GM12873 (cell line): Measurements from ENCODE around the gene RNF207.

Source experiments
- TF ChIP-seq, protein P1 (sequence below): IDR thresholded peaks from 2 replicates; pipeline ENCODE4 v1.5.1; 2012; ENCODE audit warnings: low read depth, mild to moderate bottlenecking, moderate library complexity, low read length, control low read depth; ENCODE audit not compliant: insufficient read depth; ENCODE audit errors: missing control alignments

Gene RNF207

DNA sequence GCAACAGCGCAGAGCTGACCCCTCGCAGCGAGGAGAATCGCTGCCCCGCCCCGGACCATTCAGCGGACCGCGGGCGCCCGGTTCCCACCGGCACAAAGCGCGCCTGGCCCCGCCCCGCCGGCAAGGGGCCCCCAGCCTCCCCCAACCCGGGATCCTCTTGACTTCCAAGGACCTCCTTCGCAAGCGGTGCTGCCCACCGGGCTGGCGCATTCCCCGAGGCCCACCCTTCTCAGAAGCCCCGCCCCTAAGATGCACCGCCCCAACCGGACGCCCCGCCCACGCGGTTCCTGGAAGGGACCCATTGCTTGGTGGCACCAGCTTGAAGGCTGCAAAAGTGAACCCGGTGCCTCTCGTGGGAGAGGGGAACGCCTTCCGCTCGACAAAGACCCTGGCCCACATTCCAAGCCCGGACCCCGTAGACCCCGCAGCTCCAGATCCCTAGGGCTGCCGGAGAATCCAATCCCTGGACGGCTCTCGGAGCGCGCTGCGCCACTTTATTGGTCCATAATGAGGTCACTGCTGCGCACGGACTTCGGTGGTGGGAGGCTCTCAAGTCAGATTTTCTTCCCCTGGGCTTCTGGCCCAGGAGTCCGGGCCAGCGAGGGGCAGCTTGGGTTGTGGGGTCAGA lies 40.1 kb downstream of the RNF207 start:
- TF ChIP-seq, protein P1, sequence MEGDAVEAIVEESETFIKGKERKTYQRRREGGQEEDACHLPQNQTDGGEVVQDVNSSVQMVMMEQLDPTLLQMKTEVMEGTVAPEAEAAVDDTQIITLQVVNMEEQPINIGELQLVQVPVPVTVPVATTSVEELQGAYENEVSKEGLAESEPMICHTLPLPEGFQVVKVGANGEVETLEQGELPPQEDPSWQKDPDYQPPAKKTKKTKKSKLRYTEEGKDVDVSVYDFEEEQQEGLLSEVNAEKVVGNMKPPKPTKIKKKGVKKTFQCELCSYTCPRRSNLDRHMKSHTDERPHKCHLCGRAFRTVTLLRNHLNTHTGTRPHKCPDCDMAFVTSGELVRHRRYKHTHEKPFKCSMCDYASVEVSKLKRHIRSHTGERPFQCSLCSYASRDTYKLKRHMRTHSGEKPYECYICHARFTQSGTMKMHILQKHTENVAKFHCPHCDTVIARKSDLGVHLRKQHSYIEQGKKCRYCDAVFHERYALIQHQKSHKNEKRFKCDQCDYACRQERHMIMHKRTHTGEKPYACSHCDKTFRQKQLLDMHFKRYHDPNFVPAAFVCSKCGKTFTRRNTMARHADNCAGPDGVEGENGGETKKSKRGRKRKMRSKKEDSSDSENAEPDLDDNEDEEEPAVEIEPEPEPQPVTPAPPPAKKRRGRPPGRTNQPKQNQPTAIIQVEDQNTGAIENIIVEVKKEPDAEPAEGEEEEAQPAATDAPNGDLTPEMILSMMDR = no peak

DNA sequence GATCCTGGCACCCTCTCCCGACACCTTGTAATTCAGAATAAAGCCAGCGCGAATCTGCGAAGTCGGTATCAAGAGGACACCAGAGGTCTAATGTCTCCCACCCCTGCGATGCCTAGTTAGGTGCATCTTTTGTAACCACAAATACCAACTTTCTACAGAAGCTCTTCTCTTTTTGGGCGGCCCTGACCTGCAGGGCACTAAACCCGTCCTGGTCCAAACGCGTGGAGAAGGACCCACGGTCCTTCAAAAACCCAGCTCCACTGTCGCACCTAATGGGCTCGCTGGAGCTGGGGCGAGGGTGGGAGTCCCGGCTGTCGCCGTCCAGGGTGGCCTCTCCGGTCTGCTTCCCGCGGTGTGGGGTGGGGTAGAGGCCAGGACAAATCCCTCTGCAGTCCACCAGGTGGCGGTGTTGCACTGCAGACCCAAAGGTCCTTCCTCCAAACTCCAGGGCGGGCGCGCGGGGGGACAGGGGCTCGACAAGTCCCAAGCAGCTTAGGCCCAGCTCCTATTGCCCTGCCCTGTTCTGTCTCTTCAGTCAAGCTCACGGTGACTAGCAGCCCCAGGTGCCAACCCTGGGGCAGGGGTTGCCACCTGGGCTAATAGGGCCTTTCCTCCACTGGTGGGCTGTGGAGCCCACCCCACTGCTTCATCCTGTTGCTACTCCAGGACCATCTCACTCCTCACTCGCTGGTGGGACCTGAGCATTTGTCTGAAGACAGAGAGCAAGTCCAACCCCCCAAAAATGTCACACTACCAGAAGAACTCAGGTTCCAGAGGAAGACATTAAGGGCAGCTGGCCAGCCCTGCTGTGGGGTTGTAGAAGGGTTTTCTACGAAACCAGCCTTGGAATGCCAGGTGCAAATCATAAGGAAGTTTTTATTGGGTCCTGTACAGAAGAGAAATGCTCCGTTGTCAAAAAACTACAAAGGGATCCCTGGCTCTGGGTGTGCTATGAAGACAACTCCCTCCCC lies 40.9 kb downstream of the RNF207 start:
- TF ChIP-seq, protein P1 = peak; percentile 92

GRCh38 chr1:6247651-6248050 lies 41.7 kb downstream of the RNF207 start:
- TF ChIP-seq, protein P1 = no peak

DNA sequence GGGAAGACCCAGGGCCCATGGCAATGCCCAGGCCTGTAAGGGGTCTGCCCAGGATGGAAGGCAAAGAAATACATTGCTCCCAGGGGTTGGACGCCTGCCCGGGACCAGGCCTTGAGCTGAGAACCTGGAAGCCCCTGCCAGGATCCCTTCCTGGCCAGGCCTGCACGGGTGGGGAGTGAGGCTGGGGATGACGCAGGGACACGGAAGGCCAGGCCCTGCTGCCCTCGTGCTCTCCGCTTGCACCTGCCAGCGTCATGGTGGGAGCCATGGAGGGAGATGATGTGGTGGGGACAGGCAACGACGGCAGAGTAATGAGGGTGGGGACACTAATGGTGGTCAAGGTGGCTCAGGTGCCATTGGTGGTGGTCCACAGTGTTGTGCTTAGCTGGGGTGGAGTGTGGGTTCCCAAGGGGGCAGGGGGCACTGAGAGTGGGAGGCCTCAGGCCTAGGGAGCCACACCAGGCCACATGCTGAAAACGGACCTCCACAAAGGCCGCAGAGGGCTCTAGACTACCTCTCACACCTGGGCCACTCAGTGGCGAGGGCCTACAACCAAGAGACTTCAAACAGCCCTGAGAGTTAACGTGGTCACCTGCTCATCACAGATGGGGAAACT lies 42.4 kb downstream of the RNF207 start:
- TF ChIP-seq, protein P1 = no peak

DNA sequence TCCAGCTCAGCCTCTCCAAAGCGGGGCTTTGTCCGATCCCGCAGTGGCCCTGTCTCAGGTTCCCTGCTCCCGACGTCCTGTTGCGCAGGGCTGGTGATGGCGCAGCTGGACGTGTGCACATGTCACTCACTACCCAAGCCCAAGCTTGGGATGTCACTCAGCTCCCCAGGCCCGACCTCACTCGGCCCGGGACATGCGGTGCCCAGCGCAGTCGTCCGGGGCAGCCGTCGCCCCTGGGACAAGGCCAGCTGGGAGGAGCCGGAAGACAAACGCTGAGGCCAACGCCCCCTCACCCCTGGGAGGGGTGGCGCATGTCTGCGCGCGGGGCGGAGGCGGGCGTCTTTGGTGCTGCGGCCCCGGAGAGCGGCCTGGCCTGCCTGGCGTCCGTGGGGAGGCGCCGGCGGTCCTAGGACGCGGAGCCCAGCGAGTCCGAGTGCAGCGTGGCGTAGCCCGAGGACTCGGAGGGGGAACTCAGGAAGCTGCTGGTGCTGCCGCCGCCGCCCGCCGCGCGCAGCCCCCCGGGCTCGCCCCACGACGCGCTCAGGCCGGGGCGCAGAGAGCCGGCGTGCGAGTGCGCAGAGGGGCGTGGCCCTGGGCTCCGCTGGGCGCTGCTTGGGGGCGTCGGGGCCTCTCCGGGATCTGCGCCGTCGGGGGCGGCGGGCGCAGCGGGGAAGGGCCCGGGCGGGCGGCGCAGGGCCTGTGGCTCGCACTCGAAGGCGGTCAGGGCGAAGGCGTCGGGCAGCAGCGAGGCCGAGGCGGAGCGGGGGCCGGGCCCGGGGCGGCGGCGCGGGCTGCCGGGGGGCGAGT lies 43.2 kb downstream of the RNF207 start:
- TF ChIP-seq, protein P1 = no peak

GRCh38 chr1:6249739-6250689 lies 44.1 kb downstream of the RNF207 start:
- TF ChIP-seq, protein P1 = no peak
